Fibroblast of lung (primary cell): ENCODE measurements around the gene DOK4.

ENCODE experiments used
- EZH2 ChIP-seq: IDR thresholded peaks from 2 replicates; pipeline ENCODE4 v1.5.1; 2012; ENCODE audit warnings: low read length, control low read depth, mild to moderate bottlenecking; ENCODE audit errors: missing control alignments
- TF ChIP-seq, protein P1 (sequence below), 2 donors: IDR thresholded peaks in 1 of 2; conservative IDR thresholded peaks in 1 of 2; 1 replicate in 1 of 2; 2 replicates in 1 of 2; pipeline ENCODE4 v1.5.1; 2011 to 2012; ENCODE audit warnings: low read length in 2 of 2, control low read depth in 1 of 2, inconsistent platforms in 1 of 2, low read depth in 1 of 2, mild to moderate bottlenecking in 1 of 2

DNA sequence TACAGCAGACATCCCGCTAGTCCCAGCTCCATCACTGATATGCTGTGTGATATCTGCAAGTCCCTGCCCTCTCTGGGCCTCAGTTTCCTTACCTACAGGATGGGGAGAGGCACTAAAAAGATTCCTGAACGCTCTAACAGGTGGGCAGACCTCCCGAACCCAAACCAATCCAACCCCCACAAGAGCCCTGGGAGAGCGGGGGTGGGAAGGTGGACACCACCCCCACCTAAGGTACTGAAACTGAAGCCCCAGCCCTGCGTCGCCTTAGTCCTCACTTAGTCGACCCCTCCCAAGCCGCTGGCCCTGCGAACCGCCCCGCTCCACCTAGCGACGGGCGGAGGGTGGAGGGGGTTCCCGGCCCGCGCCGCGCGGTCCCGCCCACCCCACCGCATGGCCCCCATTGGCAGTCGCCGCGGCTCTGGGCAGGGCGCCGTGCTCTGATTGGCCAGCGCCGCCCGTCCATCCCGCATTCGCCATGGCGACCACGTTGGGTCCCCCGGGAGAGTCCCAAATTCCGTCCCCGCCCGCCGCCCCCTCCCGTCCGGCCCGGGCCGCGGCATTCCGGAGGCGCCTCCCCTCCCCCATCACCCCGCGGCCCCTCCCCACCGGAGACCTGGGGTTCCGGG is 49.5 kb upstream of the DOK4 start:
- TF ChIP-seq, protein P1, sequence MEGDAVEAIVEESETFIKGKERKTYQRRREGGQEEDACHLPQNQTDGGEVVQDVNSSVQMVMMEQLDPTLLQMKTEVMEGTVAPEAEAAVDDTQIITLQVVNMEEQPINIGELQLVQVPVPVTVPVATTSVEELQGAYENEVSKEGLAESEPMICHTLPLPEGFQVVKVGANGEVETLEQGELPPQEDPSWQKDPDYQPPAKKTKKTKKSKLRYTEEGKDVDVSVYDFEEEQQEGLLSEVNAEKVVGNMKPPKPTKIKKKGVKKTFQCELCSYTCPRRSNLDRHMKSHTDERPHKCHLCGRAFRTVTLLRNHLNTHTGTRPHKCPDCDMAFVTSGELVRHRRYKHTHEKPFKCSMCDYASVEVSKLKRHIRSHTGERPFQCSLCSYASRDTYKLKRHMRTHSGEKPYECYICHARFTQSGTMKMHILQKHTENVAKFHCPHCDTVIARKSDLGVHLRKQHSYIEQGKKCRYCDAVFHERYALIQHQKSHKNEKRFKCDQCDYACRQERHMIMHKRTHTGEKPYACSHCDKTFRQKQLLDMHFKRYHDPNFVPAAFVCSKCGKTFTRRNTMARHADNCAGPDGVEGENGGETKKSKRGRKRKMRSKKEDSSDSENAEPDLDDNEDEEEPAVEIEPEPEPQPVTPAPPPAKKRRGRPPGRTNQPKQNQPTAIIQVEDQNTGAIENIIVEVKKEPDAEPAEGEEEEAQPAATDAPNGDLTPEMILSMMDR (conservative IDR thresholded peaks at IDR 0.05 in 1 of 2, IDR thresholded peaks at IDR 0.05 in 1 of 2; ENCODE audit: low read depth in 1 of 2, low read length in 2 of 2) = no peak
- TF ChIP-seq EZH2 = no peak
